Renal pelvis (tissue), 4 donors: ENCODE data around the gene ETS1. TPM values are rescaled to one million over a fixed set of nuclear protein-coding genes. Genes with fewer than 3 reads are reported as not detected.
A peak's percentile ranks its signal among the peaks of the same experiment; 100 is the strongest.
"Not testable (repeated sequence)": the region's sequence is repeated elsewhere in the genome, so short reads cannot be mapped to it uniquely, and the experiment has no call there.

Source experiments
- DNase-seq: peaks from one replicate; pipeline ENCODE4 v3.0.0-alpha.2; 2013
- polyA plus RNA-seq, 3 donors: library from polyadenylated mRNA; unstranded; fragments of 120-200 nt; gene quantifications; one replicate each; pipeline ENCODE4 v1.2.1, GENCODE V29; 2013; ENCODE audit not compliant: insufficient read length in 3 of 3

Gene ETS1
- polyA plus RNA-seq, 3 donors, result 64.4 to 68.6 (median 66.8) TPM

DNA sequence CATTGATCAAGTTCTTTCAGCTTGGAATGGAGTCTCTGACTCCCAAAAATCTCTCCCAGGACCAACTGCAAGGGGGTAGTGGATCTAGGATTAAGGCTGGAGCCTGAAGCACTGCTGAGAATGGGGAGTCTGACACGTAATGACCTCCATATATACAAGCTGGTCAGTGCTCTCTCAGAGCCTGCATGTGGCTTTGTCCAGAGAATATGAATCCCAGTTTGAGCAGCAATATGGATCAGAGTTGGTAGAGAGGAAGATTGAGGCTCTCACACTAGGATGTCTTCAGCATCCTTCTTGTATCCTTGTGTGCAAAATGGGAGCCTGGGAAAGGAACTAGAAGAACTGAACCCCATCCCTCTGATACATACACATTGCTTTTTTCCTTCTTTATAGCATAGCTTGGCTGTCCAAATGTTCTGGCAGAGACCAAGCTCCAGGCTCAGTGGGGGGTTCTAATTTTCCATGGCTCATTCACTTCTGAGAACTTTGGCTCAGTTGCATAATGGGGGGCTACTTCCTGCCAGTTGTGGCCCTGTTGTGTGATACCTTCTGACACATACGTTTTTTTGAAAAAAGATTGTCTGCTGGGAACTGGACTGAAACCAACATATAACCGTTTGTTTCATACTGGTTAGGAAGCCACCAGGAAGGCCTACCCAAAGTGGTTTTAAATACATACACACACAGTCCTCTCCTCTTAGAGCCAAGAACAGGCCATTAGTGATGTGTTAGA lies 138.2 kb downstream of the ETS1 start:
- no peak for DNase-seq

DNA sequence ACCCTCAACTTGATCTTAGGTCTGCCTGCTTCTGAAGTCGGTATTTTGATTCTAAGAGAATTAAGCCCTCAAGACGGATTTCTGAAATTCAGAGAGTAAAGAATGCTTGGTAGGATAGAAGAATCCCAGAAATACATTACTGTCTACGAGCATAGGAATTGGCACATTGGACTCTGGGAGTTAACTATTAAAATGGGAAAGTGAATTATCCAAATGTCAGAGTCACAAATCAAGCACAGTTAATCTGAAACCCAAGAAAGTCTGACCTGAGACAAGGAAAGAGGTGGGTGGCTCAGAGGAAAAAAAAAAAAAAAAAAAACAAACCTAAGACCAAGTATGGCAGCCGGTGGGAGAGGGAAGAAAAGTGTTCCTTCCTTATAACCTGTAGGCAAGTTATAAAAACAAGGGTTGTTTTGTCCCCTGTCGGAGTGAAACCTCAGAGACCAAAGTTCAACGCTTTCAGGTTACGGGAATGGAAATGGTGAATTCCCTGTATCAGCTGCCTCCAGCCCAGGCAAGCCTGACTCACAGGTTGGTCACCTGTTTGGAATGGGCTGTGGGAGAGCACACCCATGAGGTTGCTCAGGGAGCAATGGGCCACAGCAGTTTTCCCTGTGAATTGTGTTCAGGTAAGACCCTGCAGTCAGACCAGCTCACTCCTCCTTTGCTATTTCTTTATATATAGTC lies 139.0 kb downstream of the ETS1 start:
- DNase-seq, result peak; percentile 30

DNA sequence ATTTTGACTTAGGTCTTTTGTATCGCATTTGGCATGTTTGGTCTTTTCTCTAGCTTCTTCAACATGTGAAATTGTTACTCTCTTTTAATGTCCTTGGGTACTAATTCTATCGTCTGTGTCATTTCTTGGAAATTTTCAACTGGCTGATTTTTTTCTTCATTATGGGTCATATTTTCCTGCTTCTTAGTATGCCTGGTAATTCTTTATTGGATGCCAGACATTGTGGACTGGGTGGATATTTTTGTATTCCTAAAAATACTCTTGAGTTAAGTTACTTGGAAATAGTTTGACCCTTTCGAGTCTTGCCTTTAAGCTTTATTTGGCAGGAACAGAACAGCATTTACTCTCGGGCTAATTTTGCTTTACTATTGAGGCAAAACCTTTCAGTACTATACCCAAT lies 140.1 kb downstream of the ETS1 start:
- no peak for DNase-seq

DNA sequence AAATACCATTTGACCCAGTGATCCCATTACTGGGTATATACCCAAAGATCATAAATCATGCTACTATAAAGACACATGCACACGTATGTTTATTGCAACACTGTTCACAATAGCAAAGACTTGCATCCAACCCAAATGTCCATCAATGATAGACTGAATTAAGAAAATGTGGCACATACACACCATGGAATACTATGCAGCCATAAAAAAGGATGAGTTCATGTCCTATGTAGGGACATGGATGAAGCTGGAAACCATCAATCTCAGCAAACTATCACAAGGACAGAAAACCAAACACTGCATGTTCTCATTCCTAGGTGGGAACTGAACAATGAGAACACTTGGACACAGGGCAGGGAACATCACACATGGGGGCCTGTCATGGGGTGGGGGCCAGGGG lies 141.4 kb downstream of the ETS1 start:
- not testable (repeated sequence) for DNase-seq

DNA sequence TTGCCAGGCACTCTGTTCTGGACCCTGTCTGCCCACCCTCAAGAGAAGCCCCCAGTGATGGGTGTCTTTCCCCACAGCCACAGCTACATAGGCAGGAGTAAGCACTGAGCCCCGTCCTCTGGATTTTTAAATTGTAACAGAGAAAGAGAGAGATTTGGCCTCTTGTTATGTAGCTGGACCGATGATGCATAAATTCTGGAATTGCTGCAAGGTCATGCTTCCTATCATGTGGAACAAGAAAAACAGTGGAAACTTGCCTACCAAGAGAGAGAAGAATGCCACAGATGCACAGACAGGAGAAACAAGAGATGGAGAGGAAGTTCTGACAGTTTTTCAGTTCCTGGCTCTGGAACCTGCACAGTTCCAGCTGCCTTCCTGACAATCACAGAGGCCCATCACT lies 150.2 kb downstream of the ETS1 start:
- peak; percentile 61 for DNase-seq

DNA sequence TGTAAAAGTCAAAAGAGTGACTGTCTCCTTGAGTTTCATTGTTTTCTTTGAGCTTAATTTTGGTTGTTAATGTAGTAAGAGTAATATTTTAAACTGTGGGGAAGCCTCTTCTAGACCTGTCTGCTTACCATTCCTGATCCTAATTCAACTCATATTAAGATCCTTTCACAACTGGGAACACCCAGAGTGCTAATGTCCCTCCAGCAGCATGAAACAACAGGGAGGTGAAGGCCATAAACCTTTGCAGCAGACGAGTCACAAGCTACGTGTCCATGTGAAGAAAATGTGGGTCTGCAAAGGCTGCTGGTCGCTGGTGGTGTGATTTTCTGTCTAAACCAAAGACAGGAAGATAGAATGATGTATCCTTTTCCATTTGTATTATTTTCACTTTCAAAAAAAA lies 152.5 kb downstream of the ETS1 start:
- no peak for DNase-seq

DNA sequence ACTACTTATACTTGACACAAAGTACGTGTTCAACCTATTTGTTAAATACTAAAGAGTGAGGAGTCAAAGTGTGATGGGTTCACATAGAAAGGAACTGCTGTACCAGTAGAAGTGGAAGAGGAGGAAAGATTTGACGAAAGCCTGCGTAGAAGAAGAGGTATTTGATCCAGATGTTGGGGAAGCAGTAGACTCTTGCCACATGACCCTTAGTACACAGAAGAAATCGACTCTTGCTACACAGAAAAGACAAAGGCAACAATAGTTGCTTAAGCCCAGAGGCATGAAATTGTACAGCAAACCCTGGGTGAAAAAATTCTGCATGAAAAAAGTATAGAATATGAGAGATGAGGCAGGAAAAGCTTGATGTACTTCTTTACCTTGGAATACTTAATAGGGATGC lies 152.9 kb downstream of the ETS1 start:
- DNase-seq, result no peak

DNA sequence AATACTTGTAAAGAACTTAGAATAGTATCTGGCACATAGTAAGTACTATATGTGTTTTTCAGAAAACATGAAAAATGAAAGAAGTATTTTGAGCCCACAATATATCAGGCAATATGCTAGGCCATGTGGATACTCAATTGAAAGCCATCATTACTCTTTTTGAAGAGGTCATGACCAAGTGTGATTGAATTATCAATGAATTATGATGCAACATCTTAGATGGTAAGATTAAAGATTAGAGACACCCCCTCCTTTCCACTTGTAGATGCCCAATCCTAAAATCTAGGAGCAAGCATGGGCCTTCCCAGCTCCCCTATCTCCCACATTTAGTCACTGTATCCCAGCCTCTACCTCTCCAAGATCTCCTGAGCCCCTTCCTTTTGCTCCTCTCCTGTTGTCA lies 154.4 kb downstream of the ETS1 start:
- DNase-seq, result no peak

DNA sequence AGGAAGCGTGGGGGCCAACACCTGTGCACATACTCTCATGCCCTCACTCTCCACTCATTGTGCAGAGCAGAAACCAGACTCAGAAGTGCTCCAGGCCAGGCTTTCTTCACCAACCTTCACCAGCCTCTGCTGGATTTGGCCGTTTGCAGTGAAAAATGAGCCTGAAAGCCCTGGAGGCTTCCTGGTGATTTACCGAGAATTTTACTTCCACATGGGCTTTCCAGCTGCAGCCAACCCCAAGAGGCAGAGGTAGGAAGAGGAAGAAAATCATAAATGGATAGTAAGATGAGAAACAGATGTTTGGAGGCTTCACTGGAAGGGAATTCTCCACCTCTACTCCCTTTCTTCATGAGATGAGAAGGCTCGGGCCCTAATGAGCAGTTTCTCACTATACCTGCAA lies 155.4 kb downstream of the ETS1 start:
- no peak for DNase-seq

DNA sequence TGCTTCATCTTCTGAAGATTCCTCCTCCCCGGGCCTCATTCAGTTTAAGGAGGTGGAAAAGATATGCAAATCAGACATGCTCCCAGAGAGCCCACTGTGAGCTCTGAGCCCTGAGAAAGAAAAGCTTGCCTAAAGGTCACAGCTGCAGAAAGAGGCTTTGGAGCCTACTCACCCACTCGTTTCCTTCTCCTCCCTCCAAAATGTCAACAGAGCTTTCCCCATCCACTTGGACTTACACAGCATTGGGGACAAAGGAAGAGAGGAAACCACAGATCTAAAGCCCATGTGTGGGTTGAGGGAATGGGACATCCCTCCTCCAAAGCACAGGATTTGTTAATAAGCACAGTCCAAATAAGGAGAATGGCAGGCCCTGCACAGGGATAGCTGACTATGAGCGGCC lies 158.4 kb downstream of the ETS1 start:
- no peak for DNase-seq

DNA sequence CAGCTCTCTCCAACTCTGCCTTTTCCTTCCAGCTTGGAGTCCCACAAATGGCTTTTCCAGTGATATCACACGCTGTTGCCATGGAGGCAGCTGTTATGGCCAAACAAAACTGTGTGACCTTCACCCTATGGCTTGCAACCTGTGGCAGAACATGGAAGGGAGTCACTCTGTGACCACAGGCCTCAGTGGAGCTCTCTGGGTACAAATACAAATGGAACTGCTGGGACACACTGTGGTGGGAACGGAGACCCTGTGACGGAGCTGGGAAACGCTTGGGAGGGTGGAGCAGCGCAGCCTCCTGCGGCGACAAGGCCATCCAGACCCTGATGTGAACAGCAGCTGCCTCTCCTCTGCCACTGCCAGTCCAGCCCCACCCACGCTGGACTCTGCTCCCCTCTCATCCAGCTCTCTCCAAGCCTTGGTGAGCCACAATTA lies 162.5 kb downstream of the ETS1 start:
- DNase-seq, result peak; percentile 65

DNA sequence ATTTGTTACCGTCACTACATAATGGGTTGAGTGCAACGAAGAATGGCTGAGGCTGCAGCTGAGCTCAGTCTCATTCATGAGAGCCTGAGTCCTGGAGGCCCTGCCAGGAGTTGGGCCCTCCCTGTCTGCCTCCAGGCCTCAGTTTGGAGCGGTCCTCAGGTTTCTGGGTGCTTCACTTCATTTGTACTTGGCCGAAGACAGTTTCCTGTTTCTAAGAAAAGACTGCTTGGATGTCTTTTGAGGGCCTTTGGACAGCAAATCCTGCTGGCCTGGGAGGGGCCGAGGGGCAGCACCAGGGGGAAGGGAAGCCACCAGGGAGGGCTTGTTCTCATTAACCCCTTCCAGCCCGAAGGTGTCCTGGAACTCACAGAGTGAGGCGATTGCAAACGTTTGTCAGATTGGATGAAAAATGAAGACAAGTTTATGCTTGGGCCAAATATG lies 163.1 kb downstream of the ETS1 start:
- DNase-seq, result peak; percentile 28

DNA sequence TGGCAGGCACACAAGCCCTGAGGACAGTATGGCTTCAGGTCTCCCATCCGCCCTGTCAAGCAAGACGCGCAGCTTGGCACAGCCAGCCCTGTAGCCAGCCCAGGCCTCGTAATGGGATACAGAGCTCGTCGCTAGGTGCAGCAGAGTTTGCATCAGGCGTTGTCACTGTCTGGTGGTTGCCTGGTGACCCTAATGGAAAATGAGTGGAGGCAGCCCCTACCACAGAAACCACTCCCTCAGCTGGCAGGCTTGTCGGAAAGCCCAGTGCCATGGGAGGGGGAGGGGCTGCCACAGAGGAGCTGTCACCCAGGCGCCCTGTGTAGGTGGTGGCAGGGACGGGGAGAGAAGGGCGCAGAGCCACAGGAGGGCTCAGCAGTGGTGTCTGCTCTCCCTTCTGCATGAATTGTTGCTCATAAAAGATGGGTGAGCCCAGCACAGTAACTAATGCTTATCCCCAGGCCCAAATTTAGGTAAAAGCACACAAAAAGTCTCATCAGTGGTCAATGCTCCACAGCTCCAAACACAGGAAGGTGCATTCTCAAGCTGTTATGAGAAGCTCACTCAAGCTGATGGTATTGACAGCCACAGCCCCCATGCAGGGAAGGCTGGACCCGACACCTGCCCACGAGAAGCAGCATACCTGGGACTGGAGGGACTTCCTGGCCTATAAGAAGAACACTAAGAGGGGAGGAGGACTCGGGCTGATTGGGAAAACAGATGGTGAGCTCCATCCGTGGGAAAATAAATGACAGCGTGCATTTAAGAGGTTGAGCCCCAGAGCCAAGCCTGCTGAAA lies 164.6 kb downstream of the ETS1 start:
- peak; percentile 34 for DNase-seq

DNA sequence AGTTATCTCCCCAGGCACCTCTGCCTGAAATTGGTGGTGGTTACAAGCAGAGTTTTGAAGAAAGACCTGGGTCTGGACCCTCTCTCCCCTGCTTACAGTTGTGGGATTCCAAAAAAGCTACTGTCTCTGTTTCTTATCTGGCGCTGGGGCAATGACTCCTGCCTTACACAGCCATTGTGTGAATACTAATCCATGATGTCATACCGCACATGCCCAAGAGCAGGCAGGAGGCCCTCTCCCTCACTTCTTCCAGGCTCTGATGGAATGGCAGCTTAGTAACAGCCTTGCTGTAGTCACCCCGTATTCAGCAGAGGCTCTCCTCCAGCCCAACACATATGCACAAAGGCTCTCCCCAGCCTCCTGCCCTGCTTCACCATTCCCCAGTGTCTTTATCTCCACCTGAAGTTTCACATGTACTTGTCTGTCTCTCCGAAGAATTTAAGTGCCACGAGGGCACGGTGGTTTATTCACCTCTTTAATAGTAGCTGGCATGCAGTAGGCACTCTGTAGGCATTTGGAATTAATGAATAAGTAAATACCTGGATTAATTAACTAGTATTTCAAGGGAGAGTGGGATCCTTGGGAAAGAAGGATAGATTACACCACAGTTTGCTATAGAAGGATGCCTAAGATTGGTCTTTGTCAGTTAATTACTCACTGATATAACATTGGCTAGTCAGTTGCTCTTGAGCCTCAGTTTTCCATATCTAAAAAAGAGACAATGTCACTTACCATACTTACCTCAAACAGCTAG lies 165.6 kb downstream of the ETS1 start:
- no peak for DNase-seq

DNA sequence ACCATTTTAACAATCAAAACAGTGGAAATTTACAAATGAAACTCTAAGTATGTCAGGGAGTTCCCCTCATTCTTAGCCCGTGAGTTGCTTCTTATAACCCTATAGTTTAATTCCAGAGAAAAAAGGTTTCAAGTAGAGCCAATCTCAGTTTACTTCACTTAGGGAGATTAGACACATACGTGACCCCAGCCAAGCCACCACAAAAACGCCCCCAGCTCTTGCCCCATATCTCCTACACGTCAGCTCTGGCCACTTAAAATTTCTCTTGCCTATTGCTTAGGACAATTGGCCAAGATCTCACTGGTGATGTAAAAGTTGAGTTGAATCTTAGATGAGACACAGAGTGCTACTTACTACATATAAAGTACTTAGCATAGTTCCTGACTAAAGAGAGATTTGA lies 166.4 kb downstream of the ETS1 start:
- DNase-seq, result no peak

DNA sequence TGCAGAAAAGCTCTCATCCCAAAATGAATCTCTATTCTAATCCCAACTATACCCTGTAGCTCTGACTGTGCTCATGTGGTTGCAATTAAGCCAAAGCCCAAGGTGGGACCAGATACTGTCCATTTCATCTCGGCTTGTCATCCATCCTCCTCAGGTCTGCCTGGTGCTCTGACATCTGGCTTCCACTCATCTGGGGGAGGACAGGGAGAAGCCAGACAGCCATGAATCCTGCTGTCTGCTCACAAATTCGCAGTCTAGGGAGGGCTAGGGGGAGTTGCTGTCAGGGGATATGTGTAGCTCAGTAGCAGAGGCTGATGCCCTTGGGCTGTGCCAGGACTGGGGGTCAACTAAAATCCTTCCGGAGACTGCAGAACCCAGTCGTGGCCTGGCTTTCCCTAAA lies 167.1 kb downstream of the ETS1 start:
- DNase-seq, result peak; percentile 74

DNA sequence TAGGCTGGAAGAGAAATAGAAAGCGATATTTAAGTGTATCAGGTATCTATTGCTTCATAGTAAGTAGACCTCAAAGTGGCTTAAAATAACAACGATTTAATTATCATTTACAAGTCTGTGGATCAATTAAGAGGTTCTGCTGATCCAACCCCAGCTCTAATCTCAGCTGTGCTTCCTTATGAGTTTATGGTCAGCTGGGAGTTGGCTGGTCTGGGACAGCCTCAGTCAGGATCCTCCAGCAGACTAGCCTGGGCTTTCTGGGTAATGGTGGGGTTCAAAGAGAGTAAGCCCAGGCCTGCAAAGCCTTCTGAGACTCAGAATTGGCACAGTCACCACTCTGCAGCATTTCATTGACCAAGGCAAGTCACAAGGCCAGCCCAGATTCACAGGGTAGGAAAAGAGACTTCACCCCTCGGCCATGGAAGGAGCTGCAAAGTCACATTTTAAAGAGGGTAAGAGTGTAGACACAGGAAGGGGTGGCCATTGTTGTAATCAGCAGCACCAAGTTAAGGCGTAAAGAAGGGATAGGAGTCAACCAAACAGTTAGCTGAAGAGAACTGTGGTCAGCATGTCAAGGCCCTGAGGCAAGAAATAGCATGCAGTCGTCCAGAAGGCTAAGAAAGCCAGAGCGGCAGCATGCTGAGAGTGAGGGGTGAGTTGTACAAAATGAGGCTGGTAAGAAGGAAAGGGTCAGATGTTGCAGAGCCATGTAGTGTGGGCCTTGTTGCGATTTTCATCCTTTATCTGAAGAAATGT lies 168.2 kb downstream of the ETS1 start:
- DNase-seq, result no peak

DNA sequence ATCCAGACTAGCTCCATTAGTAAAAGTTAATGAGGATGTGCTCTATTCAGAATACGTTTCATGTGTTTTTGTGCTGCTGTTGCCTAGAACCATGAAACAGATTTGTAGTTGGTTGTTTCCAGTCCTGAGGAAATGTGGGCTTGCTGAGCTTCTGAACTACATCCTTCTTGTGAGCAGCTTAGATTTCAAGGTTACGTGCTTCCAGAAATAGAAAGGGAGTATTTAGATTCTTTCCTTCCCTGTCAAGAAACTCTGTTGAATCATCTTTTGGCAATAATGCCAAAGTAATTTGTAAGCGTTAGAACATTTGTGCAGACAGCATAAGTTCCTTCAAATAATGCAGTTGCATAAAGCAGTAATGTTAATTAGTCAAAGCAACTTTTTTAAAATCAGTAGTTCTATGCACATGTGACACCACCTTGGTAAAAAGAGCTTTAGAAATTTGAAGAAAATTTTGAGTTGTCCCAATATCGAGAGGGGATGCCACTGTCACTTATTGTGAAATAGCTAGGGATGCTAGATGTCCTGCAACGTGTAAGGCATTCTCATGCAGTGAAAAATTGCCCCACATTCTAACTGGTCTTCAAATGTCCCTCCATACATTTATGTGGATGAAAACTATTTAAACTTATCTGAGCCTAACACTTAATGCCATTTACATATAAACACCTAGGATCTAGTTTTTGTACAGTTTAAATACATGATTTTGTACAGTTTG lies 169.6 kb downstream of the ETS1 start:
- DNase-seq, result peak; percentile 26

DNA sequence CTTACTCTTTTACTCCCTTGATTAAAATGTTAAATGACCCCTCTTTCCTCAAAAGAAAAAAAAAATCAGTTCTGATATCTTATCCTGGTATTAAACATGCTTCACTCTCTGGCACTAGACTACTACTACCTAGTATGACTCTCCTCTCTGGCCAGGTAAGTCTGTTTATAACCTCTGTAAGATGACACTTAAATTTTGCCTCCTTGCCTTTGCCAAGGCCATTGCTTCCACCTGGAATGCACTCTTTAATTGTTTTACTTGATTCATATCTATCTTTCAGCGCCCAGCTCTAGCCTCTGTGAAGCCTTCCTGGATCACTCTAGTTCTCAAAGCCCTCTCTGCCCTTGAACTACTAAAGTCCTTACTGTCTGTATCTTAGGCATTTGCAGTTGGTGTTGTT lies 170.4 kb downstream of the ETS1 start:
- no peak for DNase-seq

DNA sequence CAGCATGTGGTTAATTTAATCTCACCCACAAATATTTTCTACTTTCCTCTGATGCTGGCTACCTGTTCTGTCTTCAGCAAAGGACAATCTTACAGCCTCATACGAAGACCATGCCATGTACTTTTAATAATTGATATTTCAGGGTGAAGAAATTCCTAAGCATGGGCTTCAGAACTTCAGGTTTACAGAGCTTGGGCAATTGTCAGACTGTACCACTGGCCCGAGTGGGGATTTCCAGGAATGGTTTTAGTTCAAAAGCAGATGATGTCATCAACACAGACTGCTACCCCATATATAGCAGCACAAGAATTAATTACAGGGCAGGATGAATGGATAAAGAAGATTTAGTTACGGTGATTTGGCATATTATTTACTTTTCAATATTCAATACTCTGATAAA lies 171.8 kb downstream of the ETS1 start:
- no peak for DNase-seq
